ENCODE measurements around the gene TNFRSF8. TPM values are rescaled to one million over a fixed set of nuclear protein-coding genes. Genes with fewer than 3 reads are reported as not detected.

TNFRSF8 gene
- total and polyA plus RNA-seq, 9 of the 15 experiments (the other 6 are each of a cell fraction or from before 2014, with no cell fraction given): 3.5 to 38.4 (median 17.1) TPM

DNA sequence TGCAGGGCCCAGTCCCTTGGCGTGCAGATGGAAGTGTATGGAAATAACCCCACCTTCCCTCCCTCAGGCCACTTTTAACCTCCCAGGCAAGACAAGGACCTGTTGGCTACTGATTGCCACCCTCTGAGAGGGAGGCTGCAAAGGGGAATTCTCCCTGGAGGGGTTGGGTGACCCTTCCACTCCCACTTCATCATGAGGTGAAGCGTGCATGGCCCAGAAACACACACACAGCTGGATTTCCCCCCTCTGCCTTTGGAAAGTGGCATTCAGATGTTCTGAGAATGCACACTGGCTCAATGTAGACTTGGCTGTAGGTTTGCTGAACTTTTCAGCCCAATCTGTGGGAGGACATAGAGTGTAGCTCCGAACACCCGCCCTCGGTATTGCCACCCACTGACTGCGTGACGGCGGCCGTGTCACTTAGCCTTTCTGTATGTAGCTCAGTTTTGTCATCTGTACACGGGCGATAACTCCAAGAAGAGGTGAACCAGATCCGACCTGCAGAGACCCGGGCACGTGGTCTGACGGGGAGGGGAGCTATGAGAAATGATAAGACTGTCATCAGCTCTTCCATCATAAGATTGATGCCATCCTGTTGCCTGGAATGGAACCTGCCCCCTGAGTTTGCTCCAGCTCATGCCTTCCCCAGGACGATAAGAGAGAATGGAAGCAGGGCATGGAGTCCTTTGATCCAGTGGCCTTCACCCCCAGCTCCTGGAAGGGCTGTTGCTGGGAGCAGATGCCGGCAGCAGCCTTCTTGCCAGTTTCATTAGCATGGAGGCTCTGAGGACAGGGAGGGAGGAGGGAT is 24.5 kb upstream of the TNFRSF8 start (continued):
- TF ChIP-seq, protein P1, sequence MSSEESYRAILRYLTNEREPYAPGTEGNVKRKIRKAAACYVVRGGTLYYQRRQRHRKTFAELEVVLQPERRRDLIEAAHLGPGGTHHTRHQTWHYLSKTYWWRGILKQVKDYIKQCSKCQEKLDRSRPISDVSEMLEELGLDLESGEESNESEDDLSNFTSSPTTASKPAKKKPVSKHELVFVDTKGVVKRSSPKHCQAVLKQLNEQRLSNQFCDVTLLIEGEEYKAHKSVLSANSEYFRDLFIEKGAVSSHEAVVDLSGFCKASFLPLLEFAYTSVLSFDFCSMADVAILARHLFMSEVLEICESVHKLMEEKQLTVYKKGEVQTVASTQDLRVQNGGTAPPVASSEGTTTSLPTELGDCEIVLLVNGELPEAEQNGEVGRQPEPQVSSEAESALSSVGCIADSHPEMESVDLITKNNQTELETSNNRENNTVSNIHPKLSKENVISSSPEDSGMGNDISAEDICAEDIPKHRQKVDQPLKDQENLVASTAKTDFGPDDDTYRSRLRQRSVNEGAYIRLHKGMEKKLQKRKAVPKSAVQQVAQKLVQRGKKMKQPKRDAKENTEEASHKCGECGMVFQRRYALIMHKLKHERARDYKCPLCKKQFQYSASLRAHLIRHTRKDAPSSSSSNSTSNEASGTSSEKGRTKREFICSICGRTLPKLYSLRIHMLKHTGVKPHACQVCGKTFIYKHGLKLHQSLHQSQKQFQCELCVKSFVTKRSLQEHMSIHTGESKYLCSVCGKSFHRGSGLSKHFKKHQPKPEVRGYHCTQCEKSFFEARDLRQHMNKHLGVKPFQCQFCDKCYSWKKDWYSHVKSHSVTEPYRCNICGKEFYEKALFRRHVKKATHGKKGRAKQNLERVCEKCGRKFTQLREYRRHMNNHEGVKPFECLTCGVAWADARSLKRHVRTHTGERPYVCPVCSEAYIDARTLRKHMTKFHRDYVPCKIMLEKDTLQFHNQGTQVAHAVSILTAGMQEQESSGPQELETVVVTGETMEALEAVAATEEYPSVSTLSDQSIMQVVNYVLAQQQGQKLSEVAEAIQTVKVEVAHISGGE (CRISPR knock-in tag; IDR thresholded peaks at IDR 0.05): peak in 1 of 3 experiments; percentile 75; a peak in 2 of 6 replicates
- no peak for TF ChIP-seq SETDB1 (IDR thresholded peaks at IDR 0.05; ENCODE audit: low read length)
- TF ChIP-seq CBX1 (IDR thresholded peaks at IDR 0.05; ENCODE audit: low read depth): no peak
- TF ChIP-seq FOXK1 (CRISPR knock-in tag; IDR thresholded peaks at IDR 0.05; ENCODE audit: borderline replicate concordance): no peak
- TF ChIP-seq SIN3A (IDR thresholded peaks at IDR 0.05; ENCODE audit: borderline replicate concordance in 2 of 2, control insufficient read depth in 1 of 2, low read depth in 2 of 2, low read length in 2 of 2): 0 out of 4 replicates have a peak, but pooled peaks of 1 of the 2 experiments have one; percentile 23
- TF ChIP-seq, protein P2, sequence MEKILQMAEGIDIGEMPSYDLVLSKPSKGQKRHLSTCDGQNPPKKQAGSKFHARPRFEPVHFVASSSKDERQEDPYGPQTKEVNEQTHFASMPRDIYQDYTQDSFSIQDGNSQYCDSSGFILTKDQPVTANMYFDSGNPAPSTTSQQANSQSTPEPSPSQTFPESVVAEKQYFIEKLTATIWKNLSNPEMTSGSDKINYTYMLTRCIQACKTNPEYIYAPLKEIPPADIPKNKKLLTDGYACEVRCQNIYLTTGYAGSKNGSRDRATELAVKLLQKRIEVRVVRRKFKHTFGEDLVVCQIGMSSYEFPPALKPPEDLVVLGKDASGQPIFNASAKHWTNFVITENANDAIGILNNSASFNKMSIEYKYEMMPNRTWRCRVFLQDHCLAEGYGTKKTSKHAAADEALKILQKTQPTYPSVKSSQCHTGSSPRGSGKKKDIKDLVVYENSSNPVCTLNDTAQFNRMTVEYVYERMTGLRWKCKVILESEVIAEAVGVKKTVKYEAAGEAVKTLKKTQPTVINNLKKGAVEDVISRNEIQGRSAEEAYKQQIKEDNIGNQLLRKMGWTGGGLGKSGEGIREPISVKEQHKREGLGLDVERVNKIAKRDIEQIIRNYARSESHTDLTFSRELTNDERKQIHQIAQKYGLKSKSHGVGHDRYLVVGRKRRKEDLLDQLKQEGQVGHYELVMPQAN (IDR thresholded peaks at IDR 0.05; ENCODE audit: borderline replicate concordance): no peak
- TF ChIP-seq CEBPG (CRISPR knock-in tag; IDR thresholded peaks at IDR 0.05): no peak
- no peak for TF ChIP-seq CEBPG (tag; conservative IDR thresholded peaks at IDR 0.05 in 1 of 2, IDR thresholded peaks at IDR 0.05 in 1 of 2)
- peak; percentile 65; the same call in 1 of the 2 replicates for TF ChIP-seq SMAD3 (CRISPR knock-in tag; conservative IDR thresholded peaks at IDR 0.05)
- TF ChIP-seq ZNF589 (CRISPR knock-in tag; IDR thresholded peaks at IDR 0.05; ENCODE audit: low read depth): peak; percentile 91
- TF ChIP-seq TAF15 (IDR thresholded peaks at IDR 0.05; ENCODE audit: low read depth, low read length): no peak
- no peak for TF ChIP-seq COPS2 (conservative IDR thresholded peaks at IDR 0.05)
- TF ChIP-seq PHF21A (IDR thresholded peaks at IDR 0.05; ENCODE audit: borderline replicate concordance, low read depth): no peak
- TF ChIP-seq, protein P3, sequence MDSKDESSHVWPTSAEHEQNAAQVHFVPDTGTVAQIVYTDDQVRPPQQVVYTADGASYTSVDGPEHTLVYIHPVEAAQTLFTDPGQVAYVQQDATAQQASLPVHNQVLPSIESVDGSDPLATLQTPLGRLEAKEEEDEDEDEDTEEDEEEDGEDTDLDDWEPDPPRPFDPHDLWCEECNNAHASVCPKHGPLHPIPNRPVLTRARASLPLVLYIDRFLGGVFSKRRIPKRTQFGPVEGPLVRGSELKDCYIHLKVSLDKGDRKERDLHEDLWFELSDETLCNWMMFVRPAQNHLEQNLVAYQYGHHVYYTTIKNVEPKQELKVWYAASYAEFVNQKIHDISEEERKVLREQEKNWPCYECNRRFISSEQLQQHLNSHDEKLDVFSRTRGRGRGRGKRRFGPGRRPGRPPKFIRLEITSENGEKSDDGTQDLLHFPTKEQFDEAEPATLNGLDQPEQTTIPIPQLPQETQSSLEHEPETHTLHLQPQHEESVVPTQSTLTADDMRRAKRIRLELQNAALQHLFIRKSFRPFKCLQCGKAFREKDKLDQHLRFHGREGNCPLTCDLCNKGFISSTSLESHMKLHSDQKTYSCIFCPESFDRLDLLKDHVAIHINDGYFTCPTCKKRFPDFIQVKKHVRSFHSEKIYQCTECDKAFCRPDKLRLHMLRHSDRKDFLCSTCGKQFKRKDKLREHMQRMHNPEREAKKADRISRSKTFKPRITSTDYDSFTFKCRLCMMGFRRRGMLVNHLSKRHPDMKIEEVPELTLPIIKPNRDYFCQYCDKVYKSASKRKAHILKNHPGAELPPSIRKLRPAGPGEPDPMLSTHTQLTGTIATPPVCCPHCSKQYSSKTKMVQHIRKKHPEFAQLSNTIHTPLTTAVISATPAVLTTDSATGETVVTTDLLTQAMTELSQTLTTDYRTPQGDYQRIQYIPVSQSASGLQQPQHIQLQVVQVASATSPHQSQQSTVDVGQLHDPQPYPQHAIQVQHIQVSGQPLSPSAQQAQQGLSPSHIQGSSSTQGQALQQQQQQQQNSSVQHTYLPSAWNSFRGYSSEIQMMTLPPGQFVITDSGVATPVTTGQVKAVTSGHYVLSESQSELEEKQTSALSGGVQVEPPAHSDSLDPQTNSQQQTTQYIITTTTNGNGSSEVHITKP (IDR thresholded peaks at IDR 0.05; ENCODE audit: partially characterized antibody): no peak
- TF ChIP-seq MBD2 (IDR thresholded peaks at IDR 0.05; ENCODE audit: borderline replicate concordance, low read depth): peak; percentile 66; the same call in 1 of the 2 replicates
